IPS-20b (cell line): ENCODE data around the gene TBXAS1.

Experiments
- H3K27ac ChIP-seq: one replicate; pipeline ENCODE4 v1.5.1; 2013; ENCODE audit warnings: low read length
- H3K27me3 ChIP-seq: 2 replicates; pipeline ENCODE4 v1.6.1; 2013; ENCODE audit warnings: mild to moderate bottlenecking, low read length, inconsistent platforms; ENCODE audit not compliant: insufficient read depth
- H3K36me3 ChIP-seq: 2 replicates; pipeline ENCODE4 v1.6.1; 2013; ENCODE audit warnings: low read depth, mild to moderate bottlenecking, inconsistent platforms, low read length, moderate library complexity; ENCODE audit not compliant: insufficient read depth
- H3K4me1 ChIP-seq: 2 replicates; pipeline ENCODE4 v1.6.1; 2013; ENCODE audit warnings: mild to moderate bottlenecking, control low read depth, inconsistent platforms, low read length, moderate library complexity; ENCODE audit not compliant: insufficient read depth
- H3K4me3 ChIP-seq: 2 replicates; pipeline ENCODE4 v1.5.1; 2013; ENCODE audit warnings: mild to moderate bottlenecking, low read length, inconsistent platforms
- H3K9ac ChIP-seq: 2 replicates; pipeline ENCODE4 v1.6.1; 2013; ENCODE audit warnings: low read depth, mild to moderate bottlenecking, inconsistent platforms, low read length, moderate library complexity
- H3K9me3 ChIP-seq: 2 replicates; pipeline ENCODE4 v1.6.1; 2013; ENCODE audit warnings: mild to moderate bottlenecking, low read depth, low read length, inconsistent platforms; ENCODE audit not compliant: insufficient read depth

TBXAS1 gene

DNA sequence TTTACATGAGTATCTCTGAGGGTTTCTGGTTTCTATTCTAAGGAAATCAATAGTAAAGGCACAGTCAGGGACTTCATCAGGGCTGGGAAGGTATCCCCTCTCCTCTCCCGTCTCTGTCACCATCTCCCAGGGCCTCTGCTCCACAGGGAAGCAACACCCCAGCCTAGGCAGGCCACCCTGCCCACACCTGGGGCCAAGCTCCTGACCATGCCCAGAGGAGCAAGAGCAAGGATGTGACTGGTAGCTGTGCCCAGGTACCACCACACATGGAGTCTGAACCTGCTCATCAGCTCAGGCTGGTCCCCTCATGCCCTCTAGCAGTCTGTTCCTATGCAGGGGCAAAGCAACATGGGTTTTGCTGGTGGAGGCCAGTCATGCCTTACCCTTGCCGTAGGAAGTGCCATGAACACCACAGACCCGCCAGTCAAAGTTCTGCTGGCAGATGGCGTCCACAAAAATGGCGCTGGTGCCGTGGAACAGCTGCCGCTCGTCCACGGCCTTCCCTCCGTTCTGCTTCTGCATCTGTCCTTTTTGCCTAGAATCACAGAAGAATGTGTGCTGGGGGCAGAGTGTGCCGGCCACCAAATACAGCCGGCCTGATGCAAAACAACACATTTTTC, 196.9 kb downstream of the TBXAS1 start:
- no peak overlapping the region for H3K27ac ChIP-seq
- no peaks in the 10 kb centered on the region for H3K4me1 ChIP-seq
- H3K36me3 ChIP-seq: no peaks in the 10 kb centered on the region
- H3K9ac ChIP-seq: no peak overlapping the region
- H3K9me3 ChIP-seq: no peaks in the 10 kb centered on the region
- no peak overlapping the region for H3K4me3 ChIP-seq
- no peaks in the 10 kb centered on the region for H3K27me3 ChIP-seq

GRCh38 chr7:140026935-140027334, 197.9 kb downstream of the TBXAS1 start:
- Histone ChIP-seq H3K36me3 (no peaks in the 10 kb centered on the region), H3K4me1 (no peaks in the 10 kb centered on the region), H3K27me3 (no peaks in the 10 kb centered on the region), H3K4me3 (no peak overlapping the region), H3K9me3 (no peaks in the 10 kb centered on the region), H3K27ac (no peak overlapping the region), H3K9ac (no peak overlapping the region)

- Histone ChIP-seq H3K36me3 (no peaks in the 10 kb centered on the region), H3K4me1 (no peaks in the 10 kb centered on the region), H3K9me3 (no peaks in the 10 kb centered on the region), H3K27me3 (no peaks in the 10 kb centered on the region), H3K9ac (no peak overlapping the region), H3K27ac (no peak overlapping the region), H3K4me3 (no peak overlapping the region)
Measured at GRCh38 chr7:140027858-140028257, 198.8 kb downstream of the TBXAS1 start.

- Histone ChIP-seq H3K9ac (no peak overlapping the region), H3K4me1 (no peaks in the 10 kb centered on the region), H3K9me3 (no peaks in the 10 kb centered on the region), H3K4me3 (no peak overlapping the region), H3K27ac (no peak overlapping the region), H3K36me3 (no peaks in the 10 kb centered on the region), H3K27me3 (no peaks in the 10 kb centered on the region)
Measured at GRCh38 chr7:140028311-140028710, 199.2 kb downstream of the TBXAS1 start.

- Histone ChIP-seq H3K27me3 (no peaks in the 10 kb centered on the region), H3K36me3 (no peaks in the 10 kb centered on the region), H3K9ac (no peak overlapping the region), H3K4me1 (no peaks in the 10 kb centered on the region), H3K27ac (no peak overlapping the region), H3K4me3 (no peak overlapping the region), H3K9me3 (no peaks in the 10 kb centered on the region)
Measured at GRCh38 chr7:140029072-140029471, 200.0 kb downstream of the TBXAS1 start.

GRCh38 chr7:140031364-140031763, 202.3 kb downstream of the TBXAS1 start:
- Histone ChIP-seq H3K4me1 (no peaks in the 10 kb centered on the region), H3K27me3 (no peaks in the 10 kb centered on the region), H3K4me3 (no peak overlapping the region), H3K27ac (no peak overlapping the region), H3K9me3 (no peaks in the 10 kb centered on the region), H3K36me3 (no peaks in the 10 kb centered on the region), H3K9ac (no peak overlapping the region)

GRCh38 chr7:140033036-140033435, 204.0 kb downstream of the TBXAS1 start:
- H3K36me3 ChIP-seq: no peaks in the 10 kb centered on the region
- H3K9ac ChIP-seq: no peak overlapping the region
- H3K4me3 ChIP-seq: no peak overlapping the region
- no peaks in the 10 kb centered on the region for H3K27me3 ChIP-seq
- no peak overlapping the region for H3K27ac ChIP-seq
- no peaks in the 10 kb centered on the region for H3K9me3 ChIP-seq
- H3K4me1 ChIP-seq: no peaks in the 10 kb centered on the region

DNA sequence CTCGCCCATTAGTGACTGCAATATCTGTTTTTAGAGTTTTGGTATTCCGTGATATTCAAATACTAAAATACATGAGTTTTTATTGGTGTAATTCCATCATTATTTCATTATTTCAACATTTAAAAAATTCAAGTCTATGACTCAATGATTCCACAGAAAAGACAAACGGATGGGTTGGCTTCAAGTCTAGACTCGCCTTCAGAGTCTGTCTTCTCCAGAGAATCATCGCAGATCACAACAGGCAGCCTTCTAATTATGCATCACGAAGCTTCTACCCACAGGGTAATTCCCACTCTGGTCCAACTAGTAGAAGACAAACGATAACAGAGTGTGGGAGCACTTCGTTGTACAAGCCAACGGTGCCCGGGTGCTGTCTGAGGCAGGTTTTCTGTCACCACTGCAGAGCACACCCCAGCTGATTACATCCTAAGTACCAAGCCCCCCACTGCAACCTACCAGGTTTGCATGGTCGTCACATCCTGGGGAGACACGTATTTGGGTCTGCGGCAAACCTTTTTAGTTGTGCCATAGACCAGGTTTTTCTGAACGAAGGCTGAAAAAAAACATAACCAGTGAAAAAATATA, 204.8 kb downstream of the TBXAS1 start:
- H3K9me3 ChIP-seq: no peaks in the 10 kb centered on the region
- no peak overlapping the region for H3K27ac ChIP-seq
- no peaks in the 10 kb centered on the region for H3K27me3 ChIP-seq
- H3K36me3 ChIP-seq: no peaks in the 10 kb centered on the region
- H3K4me1 ChIP-seq: no peaks in the 10 kb centered on the region
- H3K4me3 ChIP-seq: no peak overlapping the region
- H3K9ac ChIP-seq: no peak overlapping the region

GRCh38 chr7:140034421-140034820, 205.4 kb downstream of the TBXAS1 start:
- no peak overlapping the region for H3K27ac ChIP-seq
- H3K9me3 ChIP-seq: no peaks in the 10 kb centered on the region
- H3K4me1 ChIP-seq: no peaks in the 10 kb centered on the region
- no peaks in the 10 kb centered on the region for H3K27me3 ChIP-seq
- H3K36me3 ChIP-seq: no peaks in the 10 kb centered on the region
- no peak overlapping the region for H3K4me3 ChIP-seq
- no peak overlapping the region for H3K9ac ChIP-seq

DNA sequence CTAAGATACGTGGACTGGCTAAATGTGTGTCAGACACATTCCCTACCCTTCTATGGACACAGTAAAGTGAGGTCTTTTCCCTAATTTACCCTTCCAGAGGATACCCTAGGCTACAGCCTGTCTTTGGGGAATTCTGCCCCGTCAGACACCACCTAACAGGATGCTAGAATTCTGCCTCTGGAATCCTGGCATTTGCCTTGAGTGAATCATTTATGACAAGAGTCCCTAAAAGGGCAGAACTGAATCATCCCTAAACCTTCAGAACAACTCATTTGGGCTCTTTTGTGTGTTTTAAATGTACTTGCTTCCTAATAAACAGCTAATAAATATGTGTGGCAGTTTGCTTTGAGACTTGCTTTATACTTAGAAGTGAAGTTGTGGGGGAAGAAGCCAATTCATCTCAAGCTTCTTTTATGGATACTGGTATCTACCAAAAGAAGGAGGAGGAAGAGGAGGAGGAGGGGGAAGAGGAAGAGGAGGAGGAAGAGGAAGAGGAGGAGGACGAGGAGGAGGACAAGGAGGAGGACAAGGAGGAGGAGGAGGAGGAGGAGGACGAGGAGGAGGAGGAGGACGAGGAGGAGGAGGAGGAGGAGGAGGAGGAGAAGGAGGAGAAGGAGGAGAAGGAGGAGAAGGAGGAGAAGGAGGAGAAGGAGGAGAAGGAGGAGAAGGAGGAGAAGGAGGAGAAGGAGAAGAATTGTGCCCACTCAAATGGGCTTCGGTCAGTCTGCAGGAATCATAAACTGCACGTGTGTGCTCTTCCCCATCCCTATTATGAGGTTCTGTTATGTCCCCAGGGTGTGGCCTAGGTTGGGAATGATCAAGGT, 206.5 kb downstream of the TBXAS1 start:
- Histone ChIP-seq H3K9me3 (no peaks in the 10 kb centered on the region), H3K4me3 (no peak overlapping the region), H3K27ac (no peak overlapping the region), H3K9ac (no peak overlapping the region), H3K4me1 (no peaks in the 10 kb centered on the region), H3K27me3 (no peaks in the 10 kb centered on the region), H3K36me3 (no peaks in the 10 kb centered on the region)

GRCh38 chr7:140036224-140036962, 207.3 kb downstream of the TBXAS1 start:
- no peaks in the 10 kb centered on the region for H3K4me1 ChIP-seq
- H3K9ac ChIP-seq: no peak overlapping the region
- no peaks in the 10 kb centered on the region for H3K27me3 ChIP-seq
- H3K9me3 ChIP-seq: no peaks in the 10 kb centered on the region
- no peaks in the 10 kb centered on the region; the same call in 1 of the 2 replicates for H3K36me3 ChIP-seq
- H3K4me3 ChIP-seq: no peak overlapping the region
- H3K27ac ChIP-seq: no peak overlapping the region
